Lower lobe of right lung (tissue), 2 donors: ENCODE results near the gene PPP1R1B. TPM values are rescaled to one million over a fixed set of nuclear protein-coding genes. Genes with fewer than 3 reads are reported as not detected.
A peak's percentile ranks its signal among the peaks of the same experiment; 100 is the strongest.

Experiments used
- ATAC-seq, 2 donors: fragments of 200-7000 bp; cut with Tn5 transposase; one replicate each; pipeline ENCODE4 v1.9.1; 2020 to 2022; ENCODE audit warnings: mild to moderate bottlenecking in 2 of 2, moderate library complexity in 2 of 2
- DNase-seq: peaks from one replicate; pipeline ENCODE4 v3.0.0-alpha.2; 2020
- H3K27ac ChIP-seq: fragments of 200-600 bp; one replicate; pipeline ENCODE4 v1.8.0; 2022
- H3K27me3 ChIP-seq: fragments of 200-600 bp; one replicate; pipeline ENCODE4 v1.8.0; 2022; ENCODE audit warnings: low read depth
- H3K36me3 ChIP-seq: fragments of 200-600 bp; one replicate; pipeline ENCODE4 v1.8.0; 2022; ENCODE audit warnings: mild to moderate bottlenecking
- H3K4me1 ChIP-seq: fragments of 200-600 bp; one replicate; pipeline ENCODE4 v1.8.0; 2022
- H3K4me3 ChIP-seq: fragments of 200-600 bp; one replicate; pipeline ENCODE4 v1.8.0; 2022; ENCODE audit warnings: mild to moderate bottlenecking
- H3K9me3 ChIP-seq: fragments of 200-600 bp; one replicate; pipeline ENCODE4 v1.8.0; 2022
- intact Hi-C: fragments of 100-400 bp; cut with DNase I; formaldehyde crosslinking; loops from one replicate; pipeline ENCODE4 v1.11.0; 2022
- total RNA-seq: library from RNA; stranded (reverse); fragmentation: NEBNext Ultra II Directional; extraction: Animal tissue kit (Norgen Biotek cat#: 25700); gene quantifications from one replicate; pipeline ENCODE4 v1.2.1, GENCODE V29; 2021
- TF ChIP-seq, protein P1 (sequence below): fragments of 200-600 bp; IDR thresholded peaks from one replicate; pipeline ENCODE4 v1.8.0; 2022; ENCODE audit warnings: antibody characterized with exemption, mild to moderate bottlenecking
- donor health status: DM: no; HTN: yes; CAD: no; lungs with severe emphysema.

The PPP1R1B gene
- total RNA-seq, 1 donor from 2014 or later: 23.9 TPM

DNA sequence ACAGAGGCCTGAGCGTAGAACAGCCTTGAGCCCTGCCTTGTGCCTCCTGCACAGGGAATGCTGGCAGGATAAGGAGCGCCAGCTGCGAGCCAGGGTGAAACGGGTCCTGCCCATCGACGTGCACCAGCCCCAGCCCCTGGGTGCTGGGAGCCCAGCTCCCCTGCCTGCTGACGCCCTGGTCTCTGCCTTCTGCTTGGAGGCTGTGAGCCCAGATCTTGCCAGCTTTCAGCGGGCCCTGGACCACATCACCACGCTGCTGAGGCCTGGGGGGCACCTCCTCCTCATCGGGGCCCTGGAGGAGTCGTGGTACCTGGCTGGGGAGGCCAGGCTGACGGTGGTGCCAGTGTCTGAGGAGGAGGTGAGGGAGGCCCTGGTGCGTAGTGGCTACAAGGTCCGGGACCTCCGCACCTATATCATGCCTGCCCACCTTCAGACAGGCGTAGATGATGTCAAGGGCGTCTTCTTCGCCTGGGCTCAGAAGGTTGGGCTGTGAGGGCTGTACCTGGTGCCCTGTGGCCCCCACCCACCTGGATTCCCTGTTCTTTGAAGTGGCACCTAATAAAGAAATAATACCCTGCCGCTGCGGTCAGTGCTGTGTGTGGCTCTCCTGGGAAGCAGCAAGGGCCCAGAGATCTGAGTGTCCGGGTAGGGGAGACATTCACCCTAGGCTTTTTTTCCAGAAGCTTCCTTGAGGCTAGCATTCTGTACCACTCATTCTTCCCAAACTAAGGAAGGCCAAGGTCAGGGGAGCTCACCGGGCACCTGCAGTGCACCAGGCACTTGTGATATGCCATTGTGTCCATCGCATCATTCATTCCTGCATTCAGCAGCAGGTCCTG, 43.4 kb downstream of the PPP1R1B start:
- peaks cover 45% of the 10 kb centered on the region for H3K27me3 ChIP-seq
- peaks cover 34% of the 10 kb centered on the region for H3K4me1 ChIP-seq
- no peak overlapping the region for H3K4me3 ChIP-seq
- TF ChIP-seq, protein P1, sequence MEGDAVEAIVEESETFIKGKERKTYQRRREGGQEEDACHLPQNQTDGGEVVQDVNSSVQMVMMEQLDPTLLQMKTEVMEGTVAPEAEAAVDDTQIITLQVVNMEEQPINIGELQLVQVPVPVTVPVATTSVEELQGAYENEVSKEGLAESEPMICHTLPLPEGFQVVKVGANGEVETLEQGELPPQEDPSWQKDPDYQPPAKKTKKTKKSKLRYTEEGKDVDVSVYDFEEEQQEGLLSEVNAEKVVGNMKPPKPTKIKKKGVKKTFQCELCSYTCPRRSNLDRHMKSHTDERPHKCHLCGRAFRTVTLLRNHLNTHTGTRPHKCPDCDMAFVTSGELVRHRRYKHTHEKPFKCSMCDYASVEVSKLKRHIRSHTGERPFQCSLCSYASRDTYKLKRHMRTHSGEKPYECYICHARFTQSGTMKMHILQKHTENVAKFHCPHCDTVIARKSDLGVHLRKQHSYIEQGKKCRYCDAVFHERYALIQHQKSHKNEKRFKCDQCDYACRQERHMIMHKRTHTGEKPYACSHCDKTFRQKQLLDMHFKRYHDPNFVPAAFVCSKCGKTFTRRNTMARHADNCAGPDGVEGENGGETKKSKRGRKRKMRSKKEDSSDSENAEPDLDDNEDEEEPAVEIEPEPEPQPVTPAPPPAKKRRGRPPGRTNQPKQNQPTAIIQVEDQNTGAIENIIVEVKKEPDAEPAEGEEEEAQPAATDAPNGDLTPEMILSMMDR: no peak
- H3K9me3 ChIP-seq: no peaks in the 10 kb centered on the region
- intact Hi-C loops: no loop called here
- H3K27ac ChIP-seq: no peak overlapping the region
- ATAC-seq (no peak), DNase-seq (no peak)
- H3K36me3 ChIP-seq: no peaks in the 10 kb centered on the region

DNA sequence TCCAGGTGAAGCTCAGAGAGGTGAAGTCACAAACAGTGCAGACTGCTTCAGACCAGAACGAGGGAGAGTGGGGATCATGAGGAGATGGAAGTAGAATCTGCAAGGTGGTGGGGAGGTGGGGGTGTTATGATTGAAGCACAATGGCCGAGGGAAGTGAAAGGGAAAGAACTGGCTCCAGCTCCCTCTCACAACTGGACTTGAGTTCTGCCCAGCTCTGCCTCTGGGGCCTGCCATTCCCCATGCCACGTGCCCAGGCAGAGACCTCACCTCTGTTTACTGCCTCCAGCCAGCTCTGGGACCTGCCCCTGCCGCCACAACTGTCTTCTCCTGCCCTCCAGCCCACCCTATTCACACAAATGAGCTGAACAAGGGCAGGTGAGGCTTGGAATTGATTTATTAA, 44.0 kb downstream of the PPP1R1B start:
- Histone ChIP-seq H3K4me1 (peaks cover 35% of the 10 kb centered on the region), H3K27me3 (peaks cover 44% of the 10 kb centered on the region), H3K9me3 (no peaks in the 10 kb centered on the region), H3K36me3 (no peaks in the 10 kb centered on the region), H3K4me3 (no peak overlapping the region), H3K27ac (no peak overlapping the region)
- no peak for DNase-seq
- intact Hi-C loops: no loop called here
- no peak for ATAC-seq
- TF ChIP-seq, protein P1: no peak

DNA sequence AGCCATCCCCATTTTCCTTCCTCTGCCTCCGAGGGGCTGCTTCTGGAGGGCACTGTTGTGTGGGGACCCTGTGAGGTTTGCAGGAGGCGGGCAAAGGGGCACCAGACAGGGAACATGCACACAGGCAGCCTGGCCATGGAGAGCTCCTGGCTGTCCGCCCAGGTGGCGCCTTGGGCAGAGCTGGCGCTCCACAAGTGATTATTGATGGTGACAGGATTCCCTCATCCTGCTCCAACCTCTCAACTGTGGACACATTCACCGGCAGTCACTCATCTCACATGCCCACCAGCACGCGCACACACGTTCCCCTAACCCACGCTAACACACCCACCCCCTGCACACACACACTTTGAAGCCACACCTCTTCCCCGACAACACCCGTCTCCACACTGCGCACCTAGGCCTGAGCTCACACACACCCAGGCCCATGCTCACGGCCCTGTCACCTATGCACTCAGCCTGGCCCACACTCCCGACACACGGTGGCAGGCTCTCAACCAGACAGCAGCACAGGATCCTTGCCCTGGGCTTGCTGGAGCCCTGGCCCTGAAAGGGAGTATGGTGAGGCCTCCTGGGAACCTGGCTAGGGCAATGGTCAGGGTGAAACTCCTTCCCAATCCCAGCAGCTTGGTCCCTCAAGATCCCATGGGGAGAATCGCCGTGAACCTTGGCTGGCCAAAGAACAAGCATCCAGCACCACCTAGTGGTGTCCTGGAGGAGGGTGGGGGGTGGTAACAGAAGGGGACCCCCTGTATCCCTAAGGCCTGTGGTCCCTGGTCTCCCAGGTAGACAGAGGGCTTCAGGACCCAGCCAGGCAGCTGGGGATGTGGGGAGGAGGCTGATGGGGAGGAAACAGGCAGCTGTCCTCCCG, 45.1 kb downstream of the PPP1R1B start:
- no peak for DNase-seq
- intact Hi-C loops: no loop called here
- no peak for ATAC-seq
- H3K27me3 ChIP-seq: peaks cover 34% of the 10 kb centered on the region
- TF ChIP-seq, protein P1: peak; percentile 54
- H3K4me1 ChIP-seq: peaks cover 37% of the 10 kb centered on the region
- H3K36me3 ChIP-seq: no peaks in the 10 kb centered on the region
- H3K27ac ChIP-seq: no peak overlapping the region
- no peaks in the 10 kb centered on the region for H3K9me3 ChIP-seq
- H3K4me3 ChIP-seq: no peak overlapping the region

DNA sequence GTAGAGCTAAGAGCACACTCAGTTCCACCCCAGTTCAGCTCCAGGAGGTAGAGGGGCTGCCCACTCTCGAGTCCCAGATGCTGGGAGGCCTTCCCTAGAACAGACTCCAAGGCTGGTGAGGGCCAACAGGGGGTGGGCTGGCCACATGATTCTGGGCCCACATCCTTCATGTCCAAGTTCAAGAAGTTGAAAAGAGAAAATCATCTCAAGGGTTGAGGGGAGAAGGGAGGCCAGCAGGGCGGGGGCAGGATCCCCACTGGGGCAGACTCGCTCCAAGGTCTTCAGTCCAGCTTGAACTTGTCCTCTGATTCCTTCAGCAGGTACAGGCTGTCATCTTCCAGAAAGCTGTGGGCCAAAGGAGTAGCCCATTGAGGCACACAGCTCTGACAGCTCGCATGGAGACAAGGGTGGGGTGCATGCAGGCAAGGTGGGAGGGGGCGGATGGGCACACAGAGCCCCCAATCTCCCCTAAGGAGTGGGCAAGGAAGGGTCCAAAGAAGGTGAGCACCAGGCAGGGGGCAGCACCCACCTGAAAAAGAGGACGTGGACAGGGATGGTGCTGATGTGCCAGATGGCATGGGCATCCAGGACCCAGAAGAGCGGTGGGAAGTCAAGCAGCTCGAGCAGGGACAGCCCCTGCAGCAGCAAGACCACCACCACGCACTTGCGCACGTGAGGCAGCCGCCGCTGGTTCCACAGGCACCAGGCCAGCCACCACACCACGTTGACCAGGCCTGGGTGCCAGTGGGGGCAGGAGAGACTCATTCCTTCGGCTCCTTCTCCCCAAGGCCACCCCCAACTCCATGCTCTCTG, 46.0 kb downstream of the PPP1R1B start:
- TF ChIP-seq, protein P1: no peak
- intact Hi-C loops: no loop called here
- H3K9me3 ChIP-seq: no peaks in the 10 kb centered on the region
- no peak for ATAC-seq
- H3K4me3 ChIP-seq: no peak overlapping the region
- peaks cover 25% of the 10 kb centered on the region for H3K27me3 ChIP-seq
- DNase-seq: no peak
- H3K27ac ChIP-seq: no peak overlapping the region
- peaks cover 38% of the 10 kb centered on the region for H3K4me1 ChIP-seq
- H3K36me3 ChIP-seq: no peaks in the 10 kb centered on the region
